ENCODE measurements around the gene SQSTM1.

GRCh38 chr5:179823937-179824744 is 3.4 kb downstream of the SQSTM1 start:
- TF ChIP-seq EZH2phosphoT487 (IDR thresholded peaks at IDR 0.05; ENCODE audit: low read depth, severe bottlenecking, unreplicated experiment) (no peak), CTCF (IDR thresholded peaks at IDR 0.05; ENCODE audit: poor library complexity) (no peak)

Data from hepatocyte (in vitro differentiated cells).